Measurements from ENCODE around the gene DTD1.

DTD1 gene

DNA sequence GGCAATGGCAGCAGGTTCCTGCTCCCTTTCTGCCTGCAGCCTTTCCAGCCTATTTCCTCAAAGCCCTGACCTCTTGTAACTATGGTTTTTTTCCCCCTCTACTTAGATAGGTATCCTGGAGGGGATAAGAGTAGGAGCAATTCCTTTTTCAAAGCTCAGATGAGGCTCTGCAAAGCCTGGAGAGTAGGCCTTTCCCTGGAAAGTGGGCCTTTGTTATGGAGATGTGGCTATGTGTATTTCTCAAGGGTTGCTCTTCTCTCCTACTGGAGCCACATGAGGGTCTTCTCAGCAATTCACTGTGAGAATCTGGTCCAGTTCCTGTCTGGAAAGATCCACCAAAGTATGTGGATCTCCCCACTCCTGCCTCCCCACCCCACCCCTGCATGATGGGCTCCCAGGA lies 96.0 kb downstream of the DTD1 start:
- no peak overlapping the region for H3K4ac ChIP-seq (ENCODE audit: low read length)
- no peak for DNase-seq (ENCODE audit: low spot score)
- H2AFZ ChIP-seq (ENCODE audit: low read length): no peak overlapping the region
- H2AK5ac ChIP-seq (ENCODE audit: low read depth, low read length): no peak overlapping the region
- no peaks in the 10 kb centered on the region for H3K27me3 ChIP-seq (ENCODE audit: control insufficient read depth in 3 of 3, insufficient read depth in 3 of 3, low read depth in 1 of 3, low read length in 3 of 3)
- no peak overlapping the region for H2BK5ac ChIP-seq (ENCODE audit: low read length)
- no peak overlapping the region for H2BK120ac ChIP-seq (ENCODE audit: low read depth, low read length)
- H2BK12ac ChIP-seq (ENCODE audit: low read length): no peak overlapping the region
- no peak overlapping the region for H3K23ac ChIP-seq (ENCODE audit: low read depth, low read length, poor library complexity)
- H3K18ac ChIP-seq (ENCODE audit: low read length): no peak overlapping the region
- H3K4me3 ChIP-seq (ENCODE audit: low read length in 2 of 2): no peak overlapping the region
- no peak overlapping the region for H3K27ac ChIP-seq (replicated peaks; ENCODE audit: low read length)
- no peak overlapping the region for H4K91ac ChIP-seq (ENCODE audit: low read depth, low read length, poor library complexity)
- peaks cover 0 to 2% of the 10 kb centered on the region in 2 donors for H3K9me3 ChIP-seq (replicated peaks in 1 of 2; ENCODE audit: control insufficient read depth in 2 of 2, insufficient read depth in 1 of 2, low read depth in 1 of 2, low read length in 2 of 2)
- H3K9ac ChIP-seq (ENCODE audit: low read depth, low read length, poor library complexity): no peak overlapping the region
- H3K14ac ChIP-seq (ENCODE audit: low read length): no peak overlapping the region
- H3K4me1 ChIP-seq (ENCODE audit: control insufficient read depth in 2 of 2, insufficient read depth in 1 of 2, low read depth in 1 of 2, low read length in 2 of 2): peaks cover 3 to 10% of the 10 kb centered on the region in 2 donors
- H3K4me2 ChIP-seq (ENCODE audit: insufficient read depth, low read length, poor library complexity, severe bottlenecking): no peak overlapping the region
- H3K36me3 ChIP-seq (replicated peaks in 1 of 2; ENCODE audit: control insufficient read depth in 2 of 2, insufficient read depth in 2 of 2, low read length in 2 of 2): no peaks in the 10 kb centered on the region
- H4K8ac ChIP-seq (ENCODE audit: low read depth, low read length): no peak overlapping the region
- no peaks in the 10 kb centered on the region for H3K79me1 ChIP-seq (ENCODE audit: low read depth, low read length)
- H2BK15ac ChIP-seq (ENCODE audit: low read length): no peak overlapping the region

- no peak overlapping the region for H3K9ac ChIP-seq (ENCODE audit: low read depth, low read length, poor library complexity)
- no CpG with 5 or more reads among the region's 2 CpGs for WGBS, 2 donors (ENCODE audit: extremely low coverage in 2 of 2, insufficient read length in 2 of 2, insufficient replicate concordance in 1 of 2)
- no peak overlapping the region for H3K27ac ChIP-seq (replicated peaks; ENCODE audit: low read length)
- no peak overlapping the region for H3K23ac ChIP-seq (ENCODE audit: low read depth, low read length, poor library complexity)
- no peaks in the 10 kb centered on the region for H3K79me1 ChIP-seq (ENCODE audit: low read depth, low read length)
- peaks cover 0 to 2% of the 10 kb centered on the region in 2 donors for H3K9me3 ChIP-seq (replicated peaks in 1 of 2; ENCODE audit: control insufficient read depth in 2 of 2, insufficient read depth in 1 of 2, low read depth in 1 of 2, low read length in 2 of 2)
- H3K27me3 ChIP-seq (ENCODE audit: control insufficient read depth in 3 of 3, insufficient read depth in 3 of 3, low read depth in 1 of 3, low read length in 3 of 3): no peaks in the 10 kb centered on the region
- no peak overlapping the region for H2BK120ac ChIP-seq (ENCODE audit: low read depth, low read length)
- H2BK5ac ChIP-seq (ENCODE audit: low read length): no peak overlapping the region
- no peak overlapping the region for H3K4me2 ChIP-seq (ENCODE audit: insufficient read depth, low read length, poor library complexity, severe bottlenecking)
- no peak overlapping the region for H2AK5ac ChIP-seq (ENCODE audit: low read depth, low read length)
- H3K4ac ChIP-seq (ENCODE audit: low read length): no peak overlapping the region
- H2BK12ac ChIP-seq (ENCODE audit: low read length): no peak overlapping the region
- no peak overlapping the region for H2AFZ ChIP-seq (ENCODE audit: low read length)
- no peak overlapping the region for H4K91ac ChIP-seq (ENCODE audit: low read depth, low read length, poor library complexity)
- H3K14ac ChIP-seq (ENCODE audit: low read length): no peak overlapping the region
- H4K8ac ChIP-seq (ENCODE audit: low read depth, low read length): no peak overlapping the region
- peaks cover 2 to 3% of the 10 kb centered on the region in 2 donors for H3K4me1 ChIP-seq (ENCODE audit: control insufficient read depth in 2 of 2, insufficient read depth in 1 of 2, low read depth in 1 of 2, low read length in 2 of 2)
- H3K36me3 ChIP-seq (replicated peaks in 1 of 2; ENCODE audit: control insufficient read depth in 2 of 2, insufficient read depth in 2 of 2, low read length in 2 of 2): no peaks in the 10 kb centered on the region
- no peak overlapping the region for H3K18ac ChIP-seq (ENCODE audit: low read length)
- no peak overlapping the region for H2BK15ac ChIP-seq (ENCODE audit: low read length)
- DNase-seq (ENCODE audit: low spot score): no peak
- no peak overlapping the region for H3K4me3 ChIP-seq (ENCODE audit: low read length in 2 of 2)
These were observed 96.9 kb downstream of the DTD1 start for GRCh38 chr20:18684775-18685174.

GRCh38 chr20:18685406-18685805 lies 97.6 kb downstream of the DTD1 start:
- Histone ChIP-seq H2BK5ac (ENCODE audit: low read length) (no peak overlapping the region), H3K27ac (replicated peaks; ENCODE audit: low read length) (no peak overlapping the region), H3K18ac (ENCODE audit: low read length) (peak overlapping the region; percentile 9), H3K14ac (ENCODE audit: low read length) (no peak overlapping the region), H3K27me3 (ENCODE audit: control insufficient read depth in 3 of 3, insufficient read depth in 3 of 3, low read depth in 1 of 3, low read length in 3 of 3) (no peaks in the 10 kb centered on the region), H3K9me3 (replicated peaks in 1 of 2; ENCODE audit: control insufficient read depth in 2 of 2, insufficient read depth in 1 of 2, low read depth in 1 of 2, low read length in 2 of 2) (no peaks in the 10 kb centered on the region), H3K4ac (ENCODE audit: low read length) (no peak overlapping the region), H3K4me3 (ENCODE audit: low read length in 2 of 2) (no peak overlapping the region), H3K23ac (ENCODE audit: low read depth, low read length, poor library complexity) (no peak overlapping the region), H2AK5ac (ENCODE audit: low read depth, low read length) (no peak overlapping the region), H3K79me1 (ENCODE audit: low read depth, low read length) (no peaks in the 10 kb centered on the region), H2BK12ac (ENCODE audit: low read length) (no peak overlapping the region), H3K9ac (ENCODE audit: low read depth, low read length, poor library complexity) (no peak overlapping the region), H3K4me2 (ENCODE audit: insufficient read depth, low read length, poor library complexity, severe bottlenecking) (no peak overlapping the region), H3K4me1 (ENCODE audit: control insufficient read depth in 2 of 2, insufficient read depth in 1 of 2, low read depth in 1 of 2, low read length in 2 of 2) (peaks cover 2 to 3% of the 10 kb centered on the region in 2 donors), H4K91ac (ENCODE audit: low read depth, low read length, poor library complexity) (no peak overlapping the region), H2AFZ (ENCODE audit: low read length) (no peak overlapping the region), H3K36me3 (replicated peaks in 1 of 2; ENCODE audit: control insufficient read depth in 2 of 2, insufficient read depth in 2 of 2, low read length in 2 of 2) (no peaks in the 10 kb centered on the region), H2BK120ac (ENCODE audit: low read depth, low read length) (no peak overlapping the region), H4K8ac (ENCODE audit: low read depth, low read length) (no peak overlapping the region), H2BK15ac (ENCODE audit: low read length) (no peak overlapping the region)
- no peak for DNase-seq (ENCODE audit: low spot score)
- no CpG with 5 or more reads among the region's 5 CpGs for WGBS, 2 donors (ENCODE audit: extremely low coverage in 2 of 2, insufficient read length in 2 of 2, insufficient replicate concordance in 1 of 2)

DNA sequence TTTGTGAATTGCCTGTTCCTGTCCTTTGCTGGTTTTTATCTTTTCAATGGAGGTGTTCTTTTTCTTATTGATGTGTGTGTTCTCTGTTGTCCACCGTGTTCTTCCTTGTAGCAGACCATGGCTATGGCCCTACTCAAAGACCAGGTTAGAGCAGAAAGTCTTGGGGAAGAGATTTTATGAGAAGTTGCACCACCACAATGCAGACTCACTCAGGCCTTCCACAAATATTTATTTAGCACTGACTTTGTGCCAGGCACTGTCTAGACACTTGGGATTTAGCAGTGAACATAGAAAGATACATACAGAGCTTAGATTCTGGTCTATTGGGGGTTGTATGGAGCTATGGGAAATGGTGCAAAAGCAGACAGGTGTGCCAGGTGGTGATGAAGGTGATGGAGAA lies 98.8 kb downstream of the DTD1 start:
- Histone ChIP-seq H3K4ac (ENCODE audit: low read length) (no peak overlapping the region), H3K14ac (ENCODE audit: low read length) (no peak overlapping the region), H3K27ac (replicated peaks; ENCODE audit: low read length) (no peak overlapping the region), H3K18ac (ENCODE audit: low read length) (no peak overlapping the region), H3K27me3 (ENCODE audit: control insufficient read depth in 3 of 3, insufficient read depth in 3 of 3, low read depth in 1 of 3, low read length in 3 of 3) (no peaks in the 10 kb centered on the region), H3K9me3 (replicated peaks in 1 of 2; ENCODE audit: control insufficient read depth in 2 of 2, insufficient read depth in 1 of 2, low read depth in 1 of 2, low read length in 2 of 2) (no peaks in the 10 kb centered on the region), H3K36me3 (replicated peaks in 1 of 2; ENCODE audit: control insufficient read depth in 2 of 2, insufficient read depth in 2 of 2, low read length in 2 of 2) (no peaks in the 10 kb centered on the region), H3K4me2 (ENCODE audit: insufficient read depth, low read length, poor library complexity, severe bottlenecking) (no peak overlapping the region), H4K8ac (ENCODE audit: low read depth, low read length) (no peak overlapping the region), H2AFZ (ENCODE audit: low read length) (no peak overlapping the region), H4K91ac (ENCODE audit: low read depth, low read length, poor library complexity) (no peak overlapping the region), H3K9ac (ENCODE audit: low read depth, low read length, poor library complexity) (no peak overlapping the region), H3K79me1 (ENCODE audit: low read depth, low read length) (no peaks in the 10 kb centered on the region), H2AK5ac (ENCODE audit: low read depth, low read length) (no peak overlapping the region), H3K4me1 (ENCODE audit: control insufficient read depth in 2 of 2, insufficient read depth in 1 of 2, low read depth in 1 of 2, low read length in 2 of 2) (peaks cover 2 to 3% of the 10 kb centered on the region in 2 donors), H2BK120ac (ENCODE audit: low read depth, low read length) (no peak overlapping the region), H2BK12ac (ENCODE audit: low read length) (no peak overlapping the region), H3K4me3 (ENCODE audit: low read length in 2 of 2) (no peak overlapping the region), H2BK5ac (ENCODE audit: low read length) (no peak overlapping the region), H2BK15ac (ENCODE audit: low read length) (no peak overlapping the region), H3K23ac (ENCODE audit: low read depth, low read length, poor library complexity) (no peak overlapping the region)
- no peak for DNase-seq (ENCODE audit: low spot score)
- no CpG with 5 or more reads among the region's 1 CpG for whole genome bisulfite sequencing, 2 donors (ENCODE audit: extremely low coverage in 2 of 2, insufficient read length in 2 of 2, insufficient replicate concordance in 1 of 2)

Measured in neuronal stem cell (in vitro differentiated cells).